CD14-positive monocyte (primary cell): ENCODE measurements around the gene MYO3B. TPM values are rescaled to one million over a fixed set of nuclear protein-coding genes. Genes with fewer than 3 reads are reported as not detected.

Experiments used
- DNase-seq, 3 donors: peaks; one replicate each; pipeline ENCODE4 v3.0.0-alpha.2; 2011 to 2022
- H2AFZ ChIP-seq: 2 replicates; pipeline ENCODE4 v1.6.0; 2012; ENCODE audit warnings: mild to moderate bottlenecking, low read depth, low read length, inconsistent platforms; ENCODE audit not compliant: insufficient read depth, poor library complexity, severe bottlenecking
- H3K27ac ChIP-seq, 2 donors: 1 replicate in 1 of 2; 2 replicates in 1 of 2; pipeline ENCODE4 v1.5.1; 2012 to 2013; ENCODE audit warnings: low read length in 2 of 2, control low read depth in 1 of 2, inconsistent platforms in 1 of 2, low read depth in 1 of 2, mild to moderate bottlenecking in 1 of 2
- H3K27me3 ChIP-seq, 2 donors: one replicate each; pipeline versions ENCODE4 v1.6.0 to v1.6.1; 2011 to 2013; ENCODE audit warnings: low read length in 2 of 2; ENCODE audit not compliant: control insufficient read depth in 2 of 2, insufficient read depth in 2 of 2
- H3K36me3 ChIP-seq, 2 donors: replicated peaks in 1 of 2; 1 replicate in 1 of 2; 2 replicates in 1 of 2; pipeline versions ENCODE4 v1.5.1 to v1.6.1; 2012 to 2013; ENCODE audit warnings: low read length in 2 of 2, control low read depth in 1 of 2, inconsistent platforms in 1 of 2, mild to moderate bottlenecking in 1 of 2; ENCODE audit not compliant: insufficient read depth in 2 of 2, control insufficient read depth in 1 of 2
- H3K4me1 ChIP-seq, 2 donors: 1 replicate in 1 of 2; 2 replicates in 1 of 2; pipeline versions ENCODE4 v1.5.1 to v1.6.1; 2012 to 2013; ENCODE audit warnings: low read length in 2 of 2, control low read depth in 1 of 2, inconsistent platforms in 1 of 2, mild to moderate bottlenecking in 1 of 2, moderate library complexity in 1 of 2; ENCODE audit not compliant: insufficient read depth in 2 of 2, control insufficient read depth in 1 of 2
- H3K4me2 ChIP-seq: replicated peaks from 2 replicates; pipeline ENCODE3; 2012; ENCODE audit warnings: low read length, moderate library complexity, mild to moderate bottlenecking; ENCODE audit not compliant: poor library complexity, severe bottlenecking; ENCODE audit errors: extremely low read depth
- H3K4me3 ChIP-seq, 3 experiments: fragments of 200-600 bp in 1 of 3; sonication (generic) in 1 of 3; replicated peaks in 1 of 3; 1 replicate in 2 of 3; 2 replicates in 1 of 3; pipeline ENCODE4 v1.5.1; 2011 to 2013; ENCODE audit warnings: low read length in 3 of 3, mild to moderate bottlenecking in 3 of 3, control low read depth in 2 of 3, low read depth in 2 of 3, inconsistent platforms in 1 of 3, moderate library complexity in 1 of 3
- H3K79me2 ChIP-seq: 2 replicates; pipeline ENCODE4 v1.6.0; 2012; ENCODE audit warnings: mild to moderate bottlenecking, control low read depth, inconsistent platforms, low read length, moderate library complexity; ENCODE audit not compliant: insufficient read depth
- H3K9ac ChIP-seq: 2 replicates; pipeline ENCODE4 v1.6.0; 2017; ENCODE audit warnings: low read length, mild to moderate bottlenecking; ENCODE audit not compliant: insufficient read depth, poor library complexity, severe bottlenecking
- H3K9me3 ChIP-seq, 2 donors: replicated peaks in 1 of 2; 1 replicate in 1 of 2; 2 replicates in 1 of 2; pipeline versions ENCODE4 v1.5.1 to v1.6.1; 2012 to 2013; ENCODE audit warnings: low read length in 2 of 2, control low read depth in 1 of 2; ENCODE audit not compliant: control insufficient read depth in 1 of 2, insufficient read depth in 1 of 2
- H4K20me1 ChIP-seq: 2 replicates; pipeline ENCODE4 v1.6.0; 2012; ENCODE audit warnings: mild to moderate bottlenecking, low read length, control low read depth, moderate library complexity; ENCODE audit not compliant: insufficient read depth
- H3K27ac Mint-ChIP-seq, 7 donors: one replicate each; pipeline ENCODE4 v1.8.0; 2020; ENCODE audit warnings: mild to moderate bottlenecking in 7 of 7, mixed read lengths in 7 of 7, moderate library complexity in 6 of 7, inconsistent platforms in 2 of 7
- H3K27me3 Mint-ChIP-seq, 3 donors: one replicate each; pipeline ENCODE4 v1.8.0; 2021 to 2022; ENCODE audit warnings: low read depth in 3 of 3, mild to moderate bottlenecking in 3 of 3, mixed read lengths in 3 of 3, moderate library complexity in 3 of 3, inconsistent platforms in 1 of 3
- H3K36me3 Mint-ChIP-seq, 2 donors: one replicate each; pipeline ENCODE4 v1.8.0; 2020; ENCODE audit warnings: mixed read lengths in 2 of 2, inconsistent platforms in 1 of 2, mild to moderate bottlenecking in 1 of 2
- H3K4me1 Mint-ChIP-seq: one replicate; pipeline ENCODE4 v1.8.0; 2020; ENCODE audit warnings: mild to moderate bottlenecking, mixed read lengths
- H3K4me3 Mint-ChIP-seq, 2 donors: one replicate each; pipeline ENCODE4 v1.8.0; 2020; ENCODE audit warnings: mild to moderate bottlenecking in 2 of 2, mixed read lengths in 2 of 2, moderate library complexity in 1 of 2
- H3K9me3 Mint-ChIP-seq, 7 donors: one replicate each; pipeline ENCODE4 v1.8.0; 2020 to 2022; ENCODE audit warnings: mixed read lengths in 7 of 7, mild to moderate bottlenecking in 6 of 7, moderate library complexity in 6 of 7, inconsistent platforms in 2 of 7
- CTCF ChIP-seq: fragments of 200-600 bp; IDR thresholded peaks from one replicate; pipeline ENCODE4 v1.8.0; 2022; ENCODE audit warnings: antibody characterized with exemption, mild to moderate bottlenecking
- WGBS: methylation state at CpG from one replicate; pipeline ENCODE4 v1.1.5; 2013; ENCODE audit warnings: missing lambda C conversion rate; ENCODE audit not compliant: insufficient coverage; 5-methylcytosine and 5-hydroxymethylcytosine counted together
- intact Hi-C, 2 donors: fragments of 100-400 bp; cut with micrococcal nuclease; formaldehyde crosslinking; loops; one replicate each; pipeline versions ENCODE4 v1.15.0 to v1.15.1; 2023
- polyA plus RNA-seq, 3 donors: library from polyadenylated mRNA; depleted of rRNA in 1 of 3; unstranded in 2 of 3; stranded (reverse) in 1 of 3; fragments of 300-500 nt in 2 of 3; fragments of >200 nt in 1 of 3; fragmentation: Illumina TruSeq in 2 of 3; gene quantifications; 1 replicate in 2 of 3; 2 replicates in 1 of 3; pipeline ENCODE4 v1.2.3, GENCODE V29; 2012 to 2021

Gene MYO3B
- polyA plus RNA-seq, 3 donors = not detected

- Histone ChIP-seq H3K4me3 (no peak overlapping the region), H3K4me1 (no peaks in the 10 kb centered on the region), H3K27me3 (peaks cover 2 to 4% of the 10 kb centered on the region in 2 donors), H3K27ac (no peak overlapping the region), H3K9ac (no peak overlapping the region), H3K79me2 (no peaks in the 10 kb centered on the region), H3K36me3 (no peaks in the 10 kb centered on the region), H3K4me2 (no peak overlapping the region), H4K20me1 (no peaks in the 10 kb centered on the region), H3K9me3 (no peaks in the 10 kb centered on the region), H2AFZ (no peak overlapping the region)
- intact Hi-C loops = no loop called here
- H3K4me1 Mint-ChIP-seq = no peaks in the 10 kb centered on the region
- H3K36me3 Mint-ChIP-seq = no peaks in the 10 kb centered on the region
- H3K9me3 Mint-ChIP-seq = peaks cover 0 to 2% (median 0%) of the 10 kb centered on the region in 7 donors
- H3K27ac Mint-ChIP-seq = no peak overlapping the region
- H3K4me3 Mint-ChIP-seq = no peak overlapping the region
- WGBS = 90% methylated on average over 2 of the region's 2 CpGs
- no peak for TF ChIP-seq CTCF
- no peak for DNase-seq
- H3K27me3 Mint-ChIP-seq = peaks cover 10 to 22% (median 16%) of the 10 kb centered on the region in 3 donors
Observed at GRCh38 chr2:170531876-170532275, 353.9 kb downstream of the MYO3B start.

- H3K4me3 ChIP-seq = no peak overlapping the region
- no peaks in the 10 kb centered on the region for H3K4me1 ChIP-seq
- no peak overlapping the region for H3K27ac ChIP-seq
- H3K9me3 Mint-ChIP-seq = peaks cover 0 to 5% (median 0%) of the 10 kb centered on the region in 7 donors
- no peak for TF ChIP-seq CTCF
- no peaks in the 10 kb centered on the region for H3K4me1 Mint-ChIP-seq
- H2AFZ ChIP-seq = no peak overlapping the region
- H3K79me2 ChIP-seq = no peaks in the 10 kb centered on the region
- no peaks in the 10 kb centered on the region for H3K36me3 ChIP-seq
- H3K4me2 ChIP-seq = no peak overlapping the region
- WGBS = 100% methylated on average over 4 of the region's 4 CpGs
- no peak overlapping the region for H3K27ac Mint-ChIP-seq
- H3K9ac ChIP-seq = no peak overlapping the region
- DNase-seq = no peak
- H3K9me3 ChIP-seq = no peaks in the 10 kb centered on the region
- no peaks in the 10 kb centered on the region for H3K36me3 Mint-ChIP-seq
- H3K4me3 Mint-ChIP-seq = no peak overlapping the region
- intact Hi-C loops = no loop called here
- peaks cover 2 to 4% of the 10 kb centered on the region in 2 donors for H3K27me3 ChIP-seq
- H3K27me3 Mint-ChIP-seq = peaks cover 10 to 20% (median 14%) of the 10 kb centered on the region in 3 donors
- no peaks in the 10 kb centered on the region for H4K20me1 ChIP-seq
Observed at GRCh38 chr2:170533156-170533555, 355.2 kb downstream of the MYO3B start.
